Endothelial cell of umbilical vein (primary cell): ENCODE results near the gene CLDN34.

Source experiments
- CTCF ChIP-seq, 2 donors: IDR thresholded peaks; 1 replicate in 1 of 2; 2 replicates in 1 of 2; pipeline ENCODE4 v1.5.1; 2011; ENCODE audit warnings: low read length in 2 of 2, mild to moderate bottlenecking in 2 of 2, moderate library complexity in 2 of 2, control low read depth in 1 of 2, inconsistent platforms in 1 of 2, low read depth in 1 of 2; ENCODE audit not compliant: insufficient read depth in 1 of 2; ENCODE audit errors: extremely low read depth in 1 of 2
- EZH2 ChIP-seq: IDR thresholded peaks from 2 replicates; pipeline ENCODE4 v1.6.1; 2012; ENCODE audit warnings: borderline replicate concordance, low read depth, mild to moderate bottlenecking, moderate library complexity, low read length, inconsistent platforms; ENCODE audit not compliant: severe bottlenecking
- JUN ChIP-seq: IDR thresholded peaks from 2 replicates; pipeline ENCODE4 v1.6.1; 2011; ENCODE audit warnings: borderline replicate concordance, low read depth; ENCODE audit not compliant: insufficient read length, insufficient read depth
- MAX ChIP-seq: IDR thresholded peaks from 2 replicates; pipeline ENCODE4 v1.6.1; 2011; ENCODE audit not compliant: insufficient read depth, insufficient read length
- POLR2A ChIP-seq: IDR thresholded peaks from 2 replicates; pipeline ENCODE4 v1.6.1; 2012; ENCODE audit warnings: low read depth, mild to moderate bottlenecking, control low read depth, low read length
- POLR2AphosphoS5 ChIP-seq: IDR thresholded peaks from 2 replicates; pipeline ENCODE4 v1.6.1; 2012; ENCODE audit warnings: low read depth, mild to moderate bottlenecking, control low read depth, low read length, moderate library complexity; ENCODE audit not compliant: insufficient read depth

DNA sequence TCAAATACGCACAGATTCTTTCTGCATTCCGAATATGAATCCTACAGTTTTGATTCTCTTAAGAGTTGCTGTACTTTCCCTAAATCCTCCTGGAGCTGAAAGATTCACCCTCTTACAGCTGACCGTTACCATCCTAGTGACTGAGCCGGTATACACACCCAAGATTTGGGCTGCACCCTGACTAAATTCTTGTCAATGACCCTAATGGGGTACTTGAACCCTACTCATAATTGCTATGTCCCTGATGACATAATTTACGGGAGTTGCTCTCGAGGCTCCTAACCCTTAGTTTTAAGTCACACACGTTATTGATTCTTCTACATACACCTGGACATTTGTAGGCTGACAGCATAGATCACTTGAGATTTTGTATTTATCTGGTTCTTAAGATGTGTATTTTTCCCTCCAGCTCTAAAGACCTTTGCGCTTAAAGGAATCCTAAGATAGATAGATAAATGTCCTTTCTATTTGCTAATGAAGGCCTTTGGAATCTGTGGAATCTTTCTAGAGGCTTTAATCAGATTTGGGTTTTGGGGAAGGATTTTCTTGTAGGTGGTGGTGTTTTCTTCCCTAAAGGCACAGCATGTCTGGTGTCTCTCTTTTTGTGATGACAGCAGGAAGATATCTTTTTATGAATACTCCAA is 37.8 kb downstream of the CLDN34 start:
- TF ChIP-seq POLR2A (no peak), CTCF (IDR thresholded peaks at IDR 0.05; ENCODE audit: extremely low read depth in 1 of 2, insufficient read depth in 1 of 2, low read depth in 1 of 2, low read length in 2 of 2) (no peak), EZH2 (no peak), MAX (no peak), POLR2AphosphoS5 (no peak), JUN (no peak)
